Globus pallidus (tissue), 1 donor: ENCODE measurements around the gene ACTR6.

Experiments used
- DNase-seq: peaks from one replicate; pipeline ENCODE4 v3.0.0-alpha.2; 2015; ENCODE audit warnings: low spot score

ACTR6 gene

GRCh38 chr12:100266835-100267602 lies 66.4 kb downstream of the ACTR6 start, which contains the start of the genes DEPDC4 and SCYL2:
Gene DEPDC4 (minus strand): TSS chr12:100267079. CDS start chr12:100267076, 3 bp downstream.
Gene SCYL2 (plus strand): TSS chr12:100267177. CDS start chr12:100282971, 15,794 bp downstream.
- DNase-seq = peak; percentile 97

- DNase-seq = no peak
These were observed 67.1 kb downstream of the ACTR6 start for GRCh38 chr12:100267603-100268281.

- no peak for DNase-seq
These were observed 68.4 kb downstream of the ACTR6 start for GRCh38 chr12:100268835-100269564.

- no peak for DNase-seq
These were observed 73.2 kb downstream of the ACTR6 start for GRCh38 chr12:100273782-100274181.
